OCI-LY7 (cell line): ENCODE results near the gene M1AP. TPM values are rescaled to one million over a fixed set of nuclear protein-coding genes. Genes with fewer than 3 reads are reported as not detected.

Experiments used
- BruUV-seq: library from RNA; stranded (reverse); fragments of 400-500 nt; replicated peaks from 2 replicates; lab custom pipeline; 2021; lab: Mats Ljungman, UMichigan
- CTCF ChIA-PET: fragments of 300-600 bp; sonication (Branson Sonifier 250); formaldehyde crosslinking; loops from one replicate; lab custom pipeline; 2022; ENCODE audit warnings: antibody characterized with exemption; ENCODE audit not compliant: unreplicated experiment; lab: Charles Lee
- POLR2A ChIA-PET: fragments of 300-600 bp; sonication (Branson Sonifier 250); formaldehyde crosslinking; loops from one replicate; lab custom pipeline; 2022; ENCODE audit warnings: antibody characterized with exemption; lab: Charles Lee
- DNase-seq: peaks from one replicate; pipeline ENCODE4 v3.0.0-alpha.2; 2015; ENCODE audit warnings: low spot score
- H2AFZ ChIP-seq: fragments of 200-600 bp; sonication (generic), shearing (Covaris generic); 2 replicates; pipeline ENCODE4 v1.6.1; 2014; ENCODE audit warnings: mild to moderate bottlenecking, antibody characterized with exemption, low read length, moderate library complexity
- H3K27ac ChIP-seq: fragments of 200-600 bp; sonication (generic); 2 replicates; pipeline ENCODE4 v1.5.1; 2014; ENCODE audit warnings: mixed run types, low read depth, mild to moderate bottlenecking, moderate library complexity, low read length, inconsistent platforms; ENCODE audit not compliant: poor library complexity, severe bottlenecking
- H3K36me3 ChIP-seq: fragments of 200-600 bp; sonication (generic); 2 replicates; pipeline ENCODE4 v1.6.1; 2014; ENCODE audit warnings: mild to moderate bottlenecking, antibody characterized with exemption, low read length, moderate library complexity, mixed read lengths; ENCODE audit not compliant: insufficient read depth
- H3K4me1 ChIP-seq: fragments of 200-600 bp; sonication (generic); 2 replicates; pipeline ENCODE4 v1.5.1; 2014; ENCODE audit warnings: mild to moderate bottlenecking, low read length; ENCODE audit not compliant: insufficient read depth, poor library complexity, severe bottlenecking
- H3K4me2 ChIP-seq: fragments of 200-600 bp; sonication (generic); 2 replicates; pipeline ENCODE4 v1.6.1; 2014; ENCODE audit warnings: mild to moderate bottlenecking, low read length
- H3K4me3 ChIP-seq: fragments of 200-600 bp; sonication (generic); 2 replicates; pipeline ENCODE4 v1.5.1; 2014; ENCODE audit warnings: mild to moderate bottlenecking, low read depth, low read length; ENCODE audit not compliant: poor library complexity, severe bottlenecking
- H3K79me2 ChIP-seq: fragments of 200-600 bp; sonication (generic); 2 replicates; pipeline ENCODE4 v1.6.1; 2016; ENCODE audit warnings: low read depth, mild to moderate bottlenecking, low read length, moderate library complexity, mixed read lengths; ENCODE audit not compliant: insufficient read depth
- H3K9me2 ChIP-seq: fragments of 200-600 bp; sonication (generic); 2 replicates; pipeline ENCODE4 v1.6.1; 2016; ENCODE audit warnings: mild to moderate bottlenecking, low read length, mixed read lengths; ENCODE audit not compliant: insufficient read depth
- H3K9me3 ChIP-seq: fragments of 200-600 bp; sonication (generic); 2 replicates; pipeline ENCODE4 v1.6.1; 2014; ENCODE audit warnings: mild to moderate bottlenecking, mixed run types, low read length, mixed read lengths
- H4K20me1 ChIP-seq: fragments of 200-600 bp; sonication (generic); 2 replicates; pipeline ENCODE4 v1.6.1; 2014; ENCODE audit warnings: mild to moderate bottlenecking, antibody characterized with exemption, low read length, moderate library complexity, mixed read lengths; ENCODE audit not compliant: insufficient read depth
- CTCF ChIP-seq: fragments of 200-600 bp; sonication (generic); conservative IDR thresholded peaks from 2 replicates; pipeline ENCODE4 v1.5.1; 2014; ENCODE audit warnings: mild to moderate bottlenecking, antibody characterized with exemption, low read length, moderate library complexity, mixed read lengths
- EZH2phosphoT487 ChIP-seq: fragments of 200-600 bp; sonication (generic); IDR thresholded peaks from 2 replicates; pipeline ENCODE4 v1.6.1; 2018; ENCODE audit warnings: low read depth, borderline replicate concordance, mild to moderate bottlenecking, mixed run types, antibody characterized with exemption, low read length, moderate library complexity, mixed read lengths
- intact Hi-C: fragments of 100-400 bp; cut with micrococcal nuclease; formaldehyde crosslinking; loops from one replicate; pipeline ENCODE4 v1.10.0; 2022; ENCODE audit not compliant: unreplicated experiment
- total RNA-seq, 2 experiments: library from RNA; depleted of rRNA in 1 of 2; stranded (reverse); fragments of >200 nt in 1 of 2; shearing (Covaris generic) in 1 of 2; gene quantifications; 2 replicates each; pipeline ENCODE4 v1.2.3, GENCODE V29; 2014 to 2022

The M1AP gene
- total RNA-seq, 2 experiments from 2014 or later, result not detected

- POLR2A ChIA-PET, result interaction anchor here (0.6 kb wide), 1 partner anchor 99 kb away, joined by 4 read pairs; no protein-coding TSS in a partner anchor
- CTCF ChIA-PET, result no interaction called here
These were observed 102.1 kb downstream of the M1AP start for GRCh38 chr2:74546004-74546403.

GRCh38 chr2:74544634-74545033 lies 103.5 kb downstream of the M1AP start:
- intact Hi-C loops, result loop anchor here (5.0 kb wide), 1 partner anchor 43 kb away; no protein-coding TSS in a partner anchor
- no peaks in the 10 kb centered on the region for H3K4me1 ChIP-seq
- no peak overlapping the region for H3K27ac ChIP-seq
- H3K9me3 ChIP-seq, result no peaks in the 10 kb centered on the region
- H3K4me3 ChIP-seq, result no peak overlapping the region
- POLR2A ChIA-PET, result interaction anchor here (0.9 kb wide), 1 partner anchor 13 kb away, joined by 3 read pairs; no protein-coding TSS in a partner anchor
- no TSS peak for BruUV-seq
- H4K20me1 ChIP-seq, result no peaks in the 10 kb centered on the region
- no peak overlapping the region for H3K4me2 ChIP-seq
- peak; percentile 31 for DNase-seq
- H3K9me2 ChIP-seq, result no peaks in the 10 kb centered on the region
- no peaks in the 10 kb centered on the region for H3K36me3 ChIP-seq
- no peaks in the 10 kb centered on the region for H3K79me2 ChIP-seq
- H2AFZ ChIP-seq, result no peak overlapping the region
- TF ChIP-seq CTCF (peak; percentile 73), EZH2phosphoT487 (no peak)
- CTCF ChIA-PET, result interaction anchor here (1.0 kb wide), 1 partner anchor 31 kb away, joined by 3 read pairs; no protein-coding TSS in a partner anchor

More at GRCh38 chr2:74546004-74546403, 102.1 kb downstream of the M1AP start:
- intact Hi-C loops, result loop anchor here (5.0 kb wide), 1 partner anchor 41 kb away; no protein-coding TSS in a partner anchor
- no TSS peak for BruUV-seq
- Histone ChIP-seq H3K27ac (no peak overlapping the region), H3K36me3 (no peaks in the 10 kb centered on the region), H3K9me3 (no peaks in the 10 kb centered on the region), H3K4me1 (no peaks in the 10 kb centered on the region), H3K4me2 (no peak overlapping the region), H3K4me3 (no peak overlapping the region), H2AFZ (no peak overlapping the region), H3K9me2 (no peaks in the 10 kb centered on the region), H4K20me1 (no peaks in the 10 kb centered on the region), H3K79me2 (no peaks in the 10 kb centered on the region)
- DNase-seq, result no peak
- TF ChIP-seq CTCF (no peak), EZH2phosphoT487 (no peak)

- intact Hi-C loops, result no loop called here
- Histone ChIP-seq H2AFZ (no peak overlapping the region), H4K20me1 (no peaks in the 10 kb centered on the region), H3K4me2 (no peak overlapping the region), H3K27ac (no peak overlapping the region), H3K9me3 (no peaks in the 10 kb centered on the region), H3K4me3 (no peak overlapping the region), H3K79me2 (no peaks in the 10 kb centered on the region), H3K9me2 (no peaks in the 10 kb centered on the region), H3K36me3 (no peaks in the 10 kb centered on the region), H3K4me1 (no peaks in the 10 kb centered on the region)
- BruUV-seq, result no TSS peak
- TF ChIP-seq EZH2phosphoT487 (no peak), CTCF (no peak)
- DNase-seq, result no peak
- ChIA-PET POLR2A (interaction anchor here (0.5 to 1.0 kb wide), 3 partner anchors 78 to 288 kb away, joined by 3 read pairs; partner anchors contain the start of gene MOGS), CTCF (no interaction called here)
These were observed 105.2 kb downstream of the M1AP start for GRCh38 chr2:74542978-74543377.
